HG03354 (cell line): ENCODE results near the gene GALNT14.

Experiments
- ATAC-seq: cut with Tn5 transposase; IDR thresholded peaks from one replicate; pipeline ENCODE4 v1.9.1; 2021; ENCODE audit warnings: mild to moderate bottlenecking; ENCODE audit not compliant: unreplicated experiment, poor library complexity, severe bottlenecking

Gene GALNT14

DNA sequence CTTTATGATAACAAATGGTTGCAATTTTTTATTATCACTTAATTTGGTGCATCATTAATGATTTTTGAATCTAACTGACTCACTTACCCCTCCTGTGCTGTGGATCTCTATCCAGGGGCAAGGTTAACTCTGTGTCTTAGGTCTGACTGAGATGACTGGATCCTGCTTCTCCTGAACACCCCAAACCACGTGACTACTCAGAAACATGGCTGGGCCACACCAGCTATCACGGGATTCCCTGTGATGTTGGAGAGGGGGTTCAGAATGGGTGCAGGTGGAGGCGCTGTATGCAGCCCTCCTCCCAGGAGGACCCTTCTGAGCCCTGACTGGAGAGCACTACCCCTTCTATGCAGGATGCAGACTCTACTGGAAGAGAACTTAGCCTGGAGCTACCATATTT is 178.6 kb downstream of the GALNT14 start:
- ATAC-seq, result no peak

- no peak for ATAC-seq
Observed at GRCh38 chr2:30958918-30959265, 179.3 kb downstream of the GALNT14 start.

- no peak for ATAC-seq
Observed at GRCh38 chr2:30958193-30958917, 179.9 kb downstream of the GALNT14 start.

- no peak for ATAC-seq
Observed at GRCh38 chr2:30957591-30957990, 180.6 kb downstream of the GALNT14 start.

GRCh38 chr2:30956995-30957394 is 181.2 kb downstream of the GALNT14 start:
- no peak for ATAC-seq

- no peak for ATAC-seq
Observed at GRCh38 chr2:30955516-30956132, 182.6 kb downstream of the GALNT14 start.

GRCh38 chr2:30950339-30950738 is 187.9 kb downstream of the GALNT14 start:
- ATAC-seq, result no peak

GRCh38 chr2:30949435-30949834 is 188.8 kb downstream of the GALNT14 start:
- no peak for ATAC-seq

- no peak for ATAC-seq
Observed at GRCh38 chr2:30948857-30949256, 189.4 kb downstream of the GALNT14 start.

DNA sequence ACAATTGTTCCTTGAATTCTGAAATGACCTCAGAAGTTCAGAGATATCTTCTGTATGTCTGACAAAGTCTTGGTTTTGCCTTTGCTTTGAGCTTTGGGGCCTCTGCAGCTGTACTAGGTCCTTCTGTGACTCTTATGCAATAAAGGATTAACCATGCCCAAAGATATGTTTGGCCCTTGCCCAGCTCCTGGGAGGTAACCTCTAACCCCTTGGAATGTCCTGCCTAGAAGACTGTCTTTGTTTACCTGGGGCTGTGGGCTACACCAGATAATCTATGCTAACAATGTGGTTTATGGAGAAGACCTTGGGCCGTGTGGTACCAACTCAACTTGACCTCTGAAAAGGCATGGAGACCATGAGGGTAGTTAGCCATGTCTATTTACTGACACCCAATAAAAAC is 190.1 kb downstream of the GALNT14 start:
- ATAC-seq, result no peak

DNA sequence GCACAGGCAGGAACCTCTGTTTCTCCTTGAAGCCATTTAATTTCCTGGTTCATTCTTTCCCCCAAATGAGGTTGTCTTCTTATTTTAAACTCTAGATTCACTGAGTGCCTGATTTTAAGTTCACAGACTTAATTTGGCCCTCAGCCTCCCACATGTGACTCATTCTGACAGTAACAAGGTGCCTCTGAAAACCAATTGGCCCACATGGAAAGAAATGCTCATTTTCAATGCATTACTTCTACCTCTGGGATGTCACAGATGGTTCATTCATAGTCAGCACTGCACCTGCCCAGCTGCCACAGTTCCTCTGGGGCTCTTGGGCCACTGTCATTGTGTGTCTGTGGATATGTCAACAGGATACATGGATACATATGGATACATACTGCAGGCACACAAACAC is 190.6 kb downstream of the GALNT14 start:
- no peak for ATAC-seq

DNA sequence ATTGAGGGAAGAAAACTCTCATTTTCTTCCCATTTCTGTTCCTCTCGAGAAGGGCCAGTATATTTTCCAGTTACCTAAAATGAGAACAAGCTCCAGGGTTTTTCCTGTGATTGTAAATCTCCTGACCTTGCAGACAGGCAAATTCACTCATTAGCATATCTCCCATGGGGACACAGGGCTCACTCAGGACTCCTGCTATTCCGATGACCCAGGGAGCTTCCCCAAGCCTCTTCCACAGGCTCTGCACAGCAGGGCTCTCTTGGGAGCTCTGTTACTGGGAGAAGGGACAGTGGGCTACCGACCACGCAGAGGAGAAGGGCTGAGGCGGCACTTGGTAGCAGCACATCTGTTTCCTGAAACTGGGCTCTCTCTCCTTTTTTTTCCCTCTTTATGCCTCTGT is 195.8 kb downstream of the GALNT14 start:
- no peak for ATAC-seq

DNA sequence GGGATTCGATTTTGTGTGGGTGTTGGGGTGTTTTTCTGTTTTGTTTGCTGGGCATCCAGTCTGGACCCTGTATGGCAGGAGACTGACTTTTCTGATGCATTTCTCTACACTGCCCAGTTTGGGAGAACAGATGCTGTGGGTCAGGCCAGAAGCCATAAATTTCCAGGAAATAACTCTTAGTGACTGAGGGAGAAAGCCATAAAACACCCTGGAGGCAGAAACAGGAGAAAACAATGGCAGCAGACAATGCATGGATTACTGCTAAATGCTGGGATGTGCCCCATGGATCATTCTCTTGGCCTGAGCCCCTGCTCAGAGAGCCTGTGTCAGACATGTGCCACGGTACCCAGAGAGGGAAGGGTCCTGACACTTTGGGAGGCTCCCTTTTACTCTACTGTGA is 197.4 kb downstream of the GALNT14 start:
- no peak for ATAC-seq

- no peak for ATAC-seq
Observed at GRCh38 chr2:30939364-30939763, 198.9 kb downstream of the GALNT14 start.

- ATAC-seq, result no peak
Observed at GRCh38 chr2:30938196-30938595, 200.0 kb downstream of the GALNT14 start.

GRCh38 chr2:30936977-30937376 is 201.3 kb downstream of the GALNT14 start:
- ATAC-seq, result no peak

GRCh38 chr2:30935795-30936194 is 202.4 kb downstream of the GALNT14 start:
- ATAC-seq, result no peak

- ATAC-seq, result no peak
Observed at GRCh38 chr2:30934066-30934465, 204.2 kb downstream of the GALNT14 start.

GRCh38 chr2:30933496-30933895 is 204.7 kb downstream of the GALNT14 start:
- ATAC-seq, result no peak

- ATAC-seq, result no peak
Observed at GRCh38 chr2:30932870-30933269, 205.4 kb downstream of the GALNT14 start.

DNA sequence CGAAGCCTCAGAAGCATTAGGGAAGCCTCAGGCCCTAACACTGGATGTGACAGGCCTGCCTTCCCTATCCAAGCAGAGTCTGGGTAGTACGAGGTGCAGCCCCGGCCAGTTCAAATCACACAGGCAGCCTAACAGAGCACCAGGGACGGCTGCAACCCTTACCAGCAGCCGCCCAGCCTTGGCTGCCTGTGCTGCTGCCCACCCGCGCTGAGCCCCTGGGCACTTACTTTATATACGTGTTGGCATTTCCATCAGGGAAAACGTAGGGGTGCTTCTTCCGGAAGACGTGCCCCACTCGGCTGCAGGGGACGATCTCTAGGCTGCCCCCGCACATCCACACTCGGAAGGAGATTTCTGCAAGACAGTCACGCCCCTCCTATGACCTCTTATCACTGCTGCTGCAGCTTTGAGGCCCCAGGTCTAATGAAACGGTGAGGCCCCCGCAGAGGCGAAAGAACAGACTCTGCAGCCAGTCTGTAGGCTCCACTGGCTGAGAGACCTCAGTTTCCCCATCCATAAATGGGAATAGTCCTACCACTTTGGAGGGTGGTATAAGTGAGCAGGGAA is 206.3 kb downstream of the GALNT14 start:
- no peak for ATAC-seq
